ENCODE results near the gene ZBTB8A. TPM values are rescaled to one million over a fixed set of nuclear protein-coding genes. Genes with fewer than 3 reads are reported as not detected.
A peak's percentile ranks its signal among the peaks of the same experiment; 100 is the strongest.

Gene ZBTB8A
- polyA plus RNA-seq, 1 of the 3 experiments (the other 2 are of a cell fraction), result 1.3 TPM

DNA sequence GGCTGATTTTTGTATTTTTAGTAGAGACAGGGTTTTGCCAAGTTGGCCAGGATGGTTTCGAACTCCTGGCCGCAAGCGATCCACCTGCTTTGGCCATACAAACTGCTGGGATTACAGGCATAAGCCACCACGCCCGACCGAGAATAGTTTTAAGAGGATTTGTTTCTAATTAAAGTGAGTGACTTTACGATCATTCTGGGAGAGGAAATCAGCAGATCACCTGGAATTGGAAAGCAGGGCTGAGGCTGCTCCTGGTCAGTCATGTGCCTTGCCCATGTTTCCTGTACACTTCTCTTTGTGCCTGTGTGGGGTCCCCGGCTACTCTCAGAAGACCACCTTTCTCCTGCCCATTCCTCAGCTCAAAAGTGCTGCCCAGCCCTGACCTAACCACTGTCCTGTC lies 40.5 kb upstream of the ZBTB8A start:
- Histone ChIP-seq H3K79me2 (ENCODE audit: insufficient read depth) (no peaks in the 10 kb centered on the region), H3K9ac (no peak overlapping the region), H2AFZ (ENCODE audit: low read depth) (no peak overlapping the region), H3F3A (replicated peaks; ENCODE audit: insufficient read depth) (peaks cover 22% of the 10 kb centered on the region), H3K4me3 (ENCODE audit: low read depth in 2 of 2, low read length in 1 of 2) (no peak overlapping the region), H3K36me3 (replicated peaks in 1 of 2; ENCODE audit: control insufficient read depth in 1 of 2, insufficient read depth in 2 of 2, low read length in 1 of 2) (no peaks in the 10 kb centered on the region), H3K4me2 (no peak overlapping the region), H4K20me1 (ENCODE audit: insufficient read depth) (no peaks in the 10 kb centered on the region), H3K4me1 (ENCODE audit: control insufficient read depth in 1 of 2, insufficient read depth in 2 of 2, low read depth in 1 of 2, low read length in 1 of 2) (peaks cover 0 to 10% of the 10 kb centered on the region in 2 experiments; a peak in 2 of 4 replicates), H3K27me3 (ENCODE audit: insufficient read depth) (no peaks in the 10 kb centered on the region), H3K9me3 (no peaks in the 10 kb centered on the region), H3K27ac (ENCODE audit: low read depth in 2 of 2, low read length in 1 of 2) (no peak overlapping the region), H3K9me2 (no peaks in the 10 kb centered on the region)
- 95% methylated on average over 8 of the region's 8 CpGs for WGBS (ENCODE audit: low lambda C conversion rate)
- no peak for TF ChIP-seq MXI1 (IDR thresholded peaks at IDR 0.05; ENCODE audit: low read depth, low read length)
- TF ChIP-seq ELF1 (IDR thresholded peaks at IDR 0.05), result no peak
- TF ChIP-seq RXRA (IDR thresholded peaks at IDR 0.05; ENCODE audit: borderline replicate concordance, low read depth), result no peak
- no peak for TF ChIP-seq GABPA (IDR thresholded peaks at IDR 0.05; ENCODE audit: low read depth)
- TF ChIP-seq EZH2phosphoT487 (IDR thresholded peaks at IDR 0.05; ENCODE audit: borderline replicate concordance, low read depth), result no peak
- no peak for TF ChIP-seq TAF1 (IDR thresholded peaks at IDR 0.05; ENCODE audit: borderline replicate concordance, low read depth, low read length)
- TF ChIP-seq CHD2 (IDR thresholded peaks at IDR 0.05; ENCODE audit: low read length, partially characterized antibody), result no peak
- no peak for TF ChIP-seq GATA2 (CRISPR knock-in tag; IDR thresholded peaks at IDR 0.05)
- TF ChIP-seq RCOR1 (IDR thresholded peaks at IDR 0.05; ENCODE audit: low read length), result no peak
- TF ChIP-seq SIN3A (IDR thresholded peaks at IDR 0.05; ENCODE audit: borderline replicate concordance, low read depth, low read length), result no peak
- no peak for TF ChIP-seq NFIC (IDR thresholded peaks at IDR 0.05; ENCODE audit: borderline replicate concordance)
- TF ChIP-seq MEF2A (IDR thresholded peaks at IDR 0.05; ENCODE audit: borderline replicate concordance, low read depth), result no peak
- ChIA-PET CTCF (interaction anchor here (1.0 kb wide), 1 partner anchor 276 kb away, joined by 3 read pairs; no protein-coding TSS in a partner anchor), POLR2A (no interaction called here)
- DNase-seq, result no peak

DNA sequence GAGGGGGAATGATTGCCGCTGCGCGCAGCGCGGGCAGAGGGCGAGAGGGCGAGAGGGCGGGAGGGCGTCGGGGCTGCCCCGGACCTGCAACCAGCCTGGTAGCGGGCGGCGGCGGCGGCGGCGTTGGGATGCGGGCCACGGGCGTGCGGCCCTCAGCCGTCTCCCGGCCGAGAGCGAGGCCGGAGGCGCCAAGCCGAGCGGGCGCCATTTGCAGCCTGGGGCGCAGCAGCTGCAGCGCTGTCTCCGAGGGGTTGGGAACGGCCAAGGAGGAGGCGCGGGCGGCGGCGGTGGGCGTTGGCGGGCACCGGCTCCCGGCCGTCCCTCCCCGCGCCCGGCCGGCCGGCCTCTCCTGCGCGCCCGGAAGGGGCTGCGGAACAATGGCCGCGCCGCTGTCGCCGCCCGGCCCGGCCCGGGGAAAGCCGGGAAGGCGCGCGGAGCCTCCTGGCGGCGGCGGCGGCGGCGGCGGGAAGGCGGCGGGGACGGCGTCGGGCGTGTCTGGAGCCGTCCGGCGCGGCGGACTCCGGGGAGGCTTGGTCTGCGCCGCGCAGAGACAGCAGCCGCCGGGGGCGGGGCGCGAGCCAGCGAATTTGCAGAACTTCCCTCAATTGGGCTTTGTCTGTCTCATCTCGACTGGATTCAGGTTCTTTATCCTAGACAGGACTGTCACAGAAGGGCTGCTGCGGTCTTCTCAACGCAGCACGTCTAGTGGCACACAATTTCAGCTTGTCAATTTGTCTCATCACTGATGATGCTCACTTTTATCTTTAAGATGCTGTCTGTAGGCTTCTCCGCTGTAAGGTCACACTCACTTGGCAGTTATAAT lies 38.6 kb upstream of the ZBTB8A start:
- 6% methylated on average over 20 of the region's 99 CpGs for WGBS (ENCODE audit: low lambda C conversion rate)
- POLR2A ChIA-PET, result interaction anchor here (0.6 kb wide), 1 partner anchor 362 kb away, joined by 5 read pairs; no protein-coding TSS in a partner anchor

More for the DNA sequence above, 38.6 kb upstream of the ZBTB8A start:
- Histone ChIP-seq H3K4me1 (ENCODE audit: control insufficient read depth in 1 of 2, insufficient read depth in 2 of 2, low read depth in 1 of 2, low read length in 1 of 2) (peaks cover 0 to 5% of the 10 kb centered on the region in 2 experiments; a peak in 2 of 4 replicates), H3K36me3 (replicated peaks in 1 of 2; ENCODE audit: control insufficient read depth in 1 of 2, insufficient read depth in 2 of 2, low read length in 1 of 2) (no peaks in the 10 kb centered on the region), H3K79me2 (ENCODE audit: insufficient read depth) (no peaks in the 10 kb centered on the region), H3K4me3 (ENCODE audit: low read depth in 2 of 2, low read length in 1 of 2) (peak overlapping the region; percentile 62 to 63; a peak in 3 of 4 replicates), H4K20me1 (ENCODE audit: insufficient read depth) (no peaks in the 10 kb centered on the region), H3K9me2 (no peaks in the 10 kb centered on the region), H3K27ac (ENCODE audit: low read depth in 2 of 2, low read length in 1 of 2) (peak overlapping the region; percentile 68 to 86), H3K9ac (peak overlapping the region; percentile 81; the same call in 1 of the 2 replicates), H3K27me3 (ENCODE audit: insufficient read depth) (no peaks in the 10 kb centered on the region), H3K9me3 (no peaks in the 10 kb centered on the region), H3F3A (replicated peaks; ENCODE audit: insufficient read depth) (peaks cover 22% of the 10 kb centered on the region), H3K4me2 (peak overlapping the region; percentile 75), H2AFZ (ENCODE audit: low read depth) (peak overlapping the region; percentile 96)
- TF ChIP-seq CHD2 (IDR thresholded peaks at IDR 0.05; ENCODE audit: low read length, partially characterized antibody), result peak; percentile 40
- peak; percentile 30; the same call in 1 of the 2 replicates for TF ChIP-seq NRF1 (IDR thresholded peaks at IDR 0.05; ENCODE audit: low read depth, low read length)
- TF ChIP-seq RCOR1 (IDR thresholded peaks at IDR 0.05; ENCODE audit: low read length), result 0 out of 2 replicates have a peak, but pooled peaks have one; percentile 8
- TF ChIP-seq YY1 (IDR thresholded peaks at IDR 0.05; ENCODE audit: low read depth), result peak; percentile 67; the same call in 1 of the 2 replicates
- no peak for TF ChIP-seq JUND (IDR thresholded peaks at IDR 0.05)
- TF ChIP-seq POLR2AphosphoS5 (IDR thresholded peaks at IDR 0.05; ENCODE audit: low read depth, low read length), result peak; percentile 51
- CTCF ChIA-PET, result interaction anchor here (1.5 to 2.1 kb wide), 3 partner anchors 20 to 272 kb away, joined by 3 to 13 read pairs (median 4); no protein-coding TSS in a partner anchor
- peak; percentile 90 for DNase-seq

All from SK-N-SH (cell line).